Mesenchymal stem cell (in vitro differentiated cells and primary cell): ENCODE measurements around the gene NUBPL.

Experiments used
- DNase-seq: peaks from one replicate; pipeline ENCODE4 v3.0.0-alpha.2; 2013
- H2AFZ ChIP-seq: one replicate; pipeline ENCODE4 v1.6.1; 2013; ENCODE audit warnings: low read depth, mild to moderate bottlenecking, control low read depth, inconsistent platforms, low read length, moderate library complexity
- H2AK5ac ChIP-seq: 2 replicates; pipeline ENCODE4 v1.6.1; 2013; ENCODE audit warnings: low read length, moderate library complexity, mild to moderate bottlenecking, inconsistent platforms; ENCODE audit not compliant: severe bottlenecking
- H2BK120ac ChIP-seq: one replicate; pipeline ENCODE4 v1.6.1; 2013; ENCODE audit warnings: low read depth, mild to moderate bottlenecking, inconsistent platforms, low read length, moderate library complexity
- H2BK12ac ChIP-seq, 2 experiments: one replicate each; pipeline ENCODE4 v1.6.1; 2013; ENCODE audit warnings: inconsistent platforms in 2 of 2, low read length in 2 of 2, mild to moderate bottlenecking in 2 of 2, moderate library complexity in 2 of 2, control low read depth in 1 of 2
- H2BK15ac ChIP-seq: one replicate; pipeline ENCODE4 v1.6.1; 2013; ENCODE audit warnings: mild to moderate bottlenecking, low read depth, inconsistent platforms; ENCODE audit not compliant: poor library complexity, severe bottlenecking
- H2BK5ac ChIP-seq: 2 replicates; pipeline ENCODE4 v1.6.1; 2013; ENCODE audit warnings: low read depth, mild to moderate bottlenecking, low read length, control low read depth, inconsistent platforms; ENCODE audit not compliant: poor library complexity, severe bottlenecking
- H3K14ac ChIP-seq, 2 experiments: one replicate each; pipeline ENCODE4 v1.6.1; 2013; ENCODE audit warnings: inconsistent platforms in 2 of 2, low read length in 2 of 2, control low read depth in 1 of 2, mild to moderate bottlenecking in 1 of 2, moderate library complexity in 1 of 2
- H3K18ac ChIP-seq, 2 experiments: one replicate each; pipeline ENCODE4 v1.6.1; 2013; ENCODE audit warnings: inconsistent platforms in 2 of 2, low read length in 2 of 2, control low read depth in 1 of 2, low read depth in 1 of 2, mild to moderate bottlenecking in 1 of 2
- H3K23ac ChIP-seq, 2 experiments: one replicate each; pipeline ENCODE4 v1.6.1; 2013; ENCODE audit warnings: inconsistent platforms in 2 of 2, low read length in 2 of 2, mild to moderate bottlenecking in 2 of 2, moderate library complexity in 2 of 2, control low read depth in 1 of 2
- H3K27ac ChIP-seq: 2 replicates; pipeline ENCODE4 v1.5.1; 2013; ENCODE audit warnings: mild to moderate bottlenecking, moderate library complexity, low read length, control low read depth, inconsistent platforms; ENCODE audit not compliant: poor library complexity, severe bottlenecking
- H3K27me3 ChIP-seq, 2 experiments: 2 replicates each; pipeline versions ENCODE4 v1.6.1 to v1.7.0; 2013; ENCODE audit warnings: low read length in 2 of 2, mild to moderate bottlenecking in 2 of 2, moderate library complexity in 2 of 2, control low read depth in 1 of 2, inconsistent platforms in 1 of 2; ENCODE audit not compliant: control insufficient read depth in 1 of 2, insufficient read depth in 1 of 2
- H3K36me3 ChIP-seq, 2 experiments: 2 replicates each; pipeline versions ENCODE4 v1.6.1 to v1.7.0; 2013; ENCODE audit warnings: low read length in 2 of 2, control low read depth in 1 of 2, inconsistent platforms in 1 of 2, low read depth in 1 of 2, mild to moderate bottlenecking in 1 of 2; ENCODE audit not compliant: insufficient read depth in 2 of 2, control insufficient read depth in 1 of 2
- H3K4ac ChIP-seq, 2 experiments: one replicate each; pipeline ENCODE4 v1.6.1; 2013; ENCODE audit warnings: inconsistent platforms in 2 of 2, low read length in 2 of 2, mild to moderate bottlenecking in 2 of 2, moderate library complexity in 2 of 2, control low read depth in 1 of 2, low read depth in 1 of 2
- H3K4me1 ChIP-seq: 2 replicates; pipeline ENCODE4 v1.6.1; 2013; ENCODE audit warnings: low read depth, low read length, control low read depth; ENCODE audit not compliant: control insufficient read depth, insufficient read depth
- H3K4me2 ChIP-seq: 2 replicates; pipeline ENCODE4 v1.6.1; 2013; ENCODE audit warnings: low read length, mild to moderate bottlenecking, inconsistent platforms; ENCODE audit not compliant: poor library complexity, severe bottlenecking
- H3K4me3 ChIP-seq, 2 experiments: 2 replicates each; pipeline versions ENCODE4 v1.5.1 to v1.7.0; 2013; ENCODE audit warnings: low read length in 2 of 2, mild to moderate bottlenecking in 2 of 2, control low read depth in 1 of 2, low read depth in 1 of 2; ENCODE audit not compliant: insufficient read depth in 1 of 2
- H3K79me1 ChIP-seq: replicated peaks from 2 replicates; pipeline ENCODE4 v1.6.1; 2013; ENCODE audit warnings: mild to moderate bottlenecking, control low read depth, low read length, inconsistent platforms; ENCODE audit not compliant: poor library complexity, severe bottlenecking
- H3K9ac ChIP-seq: 2 replicates; pipeline ENCODE4 v1.7.0; 2013; ENCODE audit warnings: mild to moderate bottlenecking, low read length, moderate library complexity
- H3K9me3 ChIP-seq: 2 replicates; pipeline ENCODE4 v1.7.0; 2013; ENCODE audit warnings: mild to moderate bottlenecking, low read length; ENCODE audit not compliant: control insufficient read depth
- H4K8ac ChIP-seq: one replicate; pipeline ENCODE4 v1.6.1; 2013; ENCODE audit warnings: inconsistent platforms, mild to moderate bottlenecking, low read length, moderate library complexity
- H4K91ac ChIP-seq: one replicate; pipeline ENCODE4 v1.6.1; 2013; ENCODE audit warnings: mild to moderate bottlenecking, low read length, inconsistent platforms
- WGBS: methylation state at CpG from one replicate; pipeline ENCODE4 v1.1.7; 2013; ENCODE audit warnings: mixed read lengths; 5-methylcytosine and 5-hydroxymethylcytosine counted together

Gene NUBPL

DNA sequence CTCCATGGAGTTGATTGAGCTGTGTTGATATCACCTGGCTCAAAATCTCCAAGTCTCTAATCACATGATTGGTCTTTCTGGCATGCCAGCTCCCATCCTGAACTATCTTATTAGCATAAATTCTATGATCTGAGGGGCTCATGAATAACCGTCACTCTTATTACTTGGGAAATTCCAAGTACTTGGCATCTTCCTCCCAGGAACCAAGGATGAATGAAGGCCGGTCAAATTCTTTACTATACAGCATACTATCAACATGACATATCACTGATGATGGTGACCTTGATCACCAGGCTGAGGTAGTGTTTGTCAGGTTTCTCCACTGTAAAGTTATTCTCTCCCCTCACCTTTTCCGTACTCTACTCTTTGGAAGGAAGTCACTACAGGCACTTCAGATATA lies 16.4 kb upstream of the NUBPL start:
- WGBS: 100% methylated on average over 1 of the region's 3 CpGs

DNA sequence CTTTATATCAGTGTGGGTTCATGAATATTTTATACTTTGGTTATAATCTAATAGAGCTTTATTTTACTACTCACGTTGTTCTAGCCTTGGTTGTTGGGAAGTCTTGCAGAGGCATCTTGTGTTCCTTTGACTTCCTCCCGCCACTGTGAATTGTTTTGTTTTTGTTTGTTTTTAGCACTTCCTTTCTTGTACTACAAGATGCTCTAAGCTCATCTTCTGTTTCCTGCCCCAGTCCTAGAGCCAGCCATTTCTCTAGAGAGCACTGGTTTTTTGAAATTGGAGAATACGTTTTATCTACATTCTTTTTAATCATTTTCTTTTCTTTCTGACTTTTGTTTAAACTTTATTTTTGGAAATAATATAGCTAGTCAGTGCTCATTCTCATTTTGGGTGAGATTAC lies 15.9 kb upstream of the NUBPL start:
- no peaks in the 10 kb centered on the region for H3K79me1 ChIP-seq

More for the DNA sequence above, 16.4 kb upstream of the NUBPL start:
- no peak overlapping the region for H3K9ac ChIP-seq
- H3K23ac ChIP-seq: no peak overlapping the region
- H2BK5ac ChIP-seq: no peak overlapping the region
- H3K14ac ChIP-seq: no peak overlapping the region
- H2AFZ ChIP-seq: no peak overlapping the region
- no peak overlapping the region for H3K27ac ChIP-seq
- no peak overlapping the region for H3K4ac ChIP-seq
- no peak overlapping the region for H3K4me2 ChIP-seq
- no peak overlapping the region for H3K4me3 ChIP-seq
- H3K18ac ChIP-seq: no peak overlapping the region
- no peak overlapping the region for H2AK5ac ChIP-seq
- no peak overlapping the region for H4K8ac ChIP-seq
- no peaks in the 10 kb centered on the region for H3K4me1 ChIP-seq
- H3K9me3 ChIP-seq: no peaks in the 10 kb centered on the region
- H2BK12ac ChIP-seq: no peak overlapping the region
- H4K91ac ChIP-seq: no peak overlapping the region
- H3K36me3 ChIP-seq: no peaks in the 10 kb centered on the region
- peaks cover 0 to 4% of the 10 kb centered on the region in 2 experiments for H3K27me3 ChIP-seq
- H3K79me1 ChIP-seq: no peaks in the 10 kb centered on the region
- H2BK15ac ChIP-seq: no peak overlapping the region
- no peak for DNase-seq
- no peak overlapping the region for H2BK120ac ChIP-seq

DNA sequence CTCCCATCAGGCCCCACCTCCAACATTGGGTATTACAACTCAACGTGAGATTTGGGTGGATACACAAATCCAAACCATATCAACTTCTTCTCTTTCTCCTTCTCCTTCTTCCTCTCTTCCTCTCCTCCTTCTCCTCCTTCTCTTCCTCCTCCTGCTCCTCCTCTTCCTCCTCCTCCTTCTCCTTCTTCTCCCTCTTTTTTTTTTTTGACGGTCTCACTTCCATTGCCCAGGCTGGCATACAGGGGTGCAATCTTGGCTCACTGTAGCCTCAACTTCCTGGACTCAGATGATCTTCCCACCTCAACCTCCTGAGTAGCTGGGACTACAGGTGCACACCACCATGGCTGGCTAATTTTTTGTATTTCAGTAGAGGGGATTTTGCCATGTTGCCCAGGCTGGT lies 11.4 kb upstream of the NUBPL start:
- Histone ChIP-seq H2BK15ac (no peak overlapping the region), H3K14ac (no peak overlapping the region), H3K9ac (no peak overlapping the region), H2AFZ (no peak overlapping the region), H3K4me3 (no peak overlapping the region), H4K91ac (no peak overlapping the region), H3K18ac (no peak overlapping the region), H4K8ac (no peak overlapping the region), H2AK5ac (no peak overlapping the region), H2BK12ac (no peak overlapping the region), H2BK120ac (no peak overlapping the region), H3K27ac (no peak overlapping the region), H3K4me2 (no peak overlapping the region), H3K9me3 (no peaks in the 10 kb centered on the region), H3K27me3 (peaks cover 10 to 13% of the 10 kb centered on the region in 2 experiments), H3K36me3 (no peaks in the 10 kb centered on the region), H3K4me1 (no peaks in the 10 kb centered on the region), H3K79me1 (no peaks in the 10 kb centered on the region), H2BK5ac (no peak overlapping the region), H3K23ac (no peak overlapping the region), H3K4ac (no peak overlapping the region)
- DNase-seq: no peak
- 96% methylated on average over 2 of the region's 2 CpGs for WGBS

More for the DNA sequence above, 15.9 kb upstream of the NUBPL start:
- H3K23ac ChIP-seq: no peak overlapping the region
- H3K4me2 ChIP-seq: no peak overlapping the region
- H3K4me1 ChIP-seq: no peaks in the 10 kb centered on the region
- no peaks in the 10 kb centered on the region for H3K36me3 ChIP-seq
- H3K9ac ChIP-seq: no peak overlapping the region
- H2BK12ac ChIP-seq: no peak overlapping the region
- no peak overlapping the region for H2BK5ac ChIP-seq
- no peak overlapping the region for H2BK15ac ChIP-seq
- no peak overlapping the region for H2AFZ ChIP-seq
- H3K14ac ChIP-seq: no peak overlapping the region
- no peak overlapping the region for H2AK5ac ChIP-seq
- H3K27ac ChIP-seq: no peak overlapping the region
- no peak overlapping the region for H2BK120ac ChIP-seq
- H3K18ac ChIP-seq: no peak overlapping the region
- H3K4ac ChIP-seq: no peak overlapping the region
- peaks cover 0 to 6% of the 10 kb centered on the region in 2 experiments for H3K27me3 ChIP-seq
- no peak overlapping the region for H3K4me3 ChIP-seq
- H4K91ac ChIP-seq: no peak overlapping the region
- H4K8ac ChIP-seq: no peak overlapping the region
- no CpG with 5 or more reads among the region's 3 CpGs for WGBS
- DNase-seq: no peak
- H3K9me3 ChIP-seq: no peaks in the 10 kb centered on the region

DNA sequence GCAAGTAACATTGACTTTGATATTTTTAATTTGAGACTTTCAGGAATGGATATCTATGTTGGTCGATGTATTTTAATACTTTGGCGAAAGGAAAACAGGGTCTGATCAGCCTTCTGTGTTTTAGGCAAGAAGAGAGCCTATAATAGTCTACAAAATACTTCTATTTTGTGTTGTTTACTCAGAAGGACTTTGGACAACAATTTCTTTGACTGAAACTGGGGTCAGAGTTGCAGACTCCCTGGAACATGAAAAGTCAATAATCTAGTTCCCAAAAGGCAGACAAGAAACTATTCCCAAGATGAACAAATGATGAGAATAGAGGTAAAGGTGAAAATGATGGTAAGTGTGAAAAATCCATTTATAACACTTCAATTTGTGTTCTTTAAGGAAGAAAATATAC lies 10.6 kb upstream of the NUBPL start:
- Histone ChIP-seq H3K23ac (no peak overlapping the region), H3K18ac (no peak overlapping the region), H4K8ac (no peak overlapping the region), H3K79me1 (no peaks in the 10 kb centered on the region), H3K4me3 (no peak overlapping the region), H3K14ac (no peak overlapping the region), H3K4me1 (no peaks in the 10 kb centered on the region), H2AFZ (no peak overlapping the region), H3K9ac (no peak overlapping the region), H3K9me3 (no peaks in the 10 kb centered on the region), H2BK120ac (no peak overlapping the region), H3K4me2 (no peak overlapping the region), H3K27me3 (peaks cover 10 to 15% of the 10 kb centered on the region in 2 experiments), H3K27ac (no peak overlapping the region), H2AK5ac (no peak overlapping the region), H3K36me3 (no peaks in the 10 kb centered on the region), H4K91ac (no peak overlapping the region), H2BK12ac (no peak overlapping the region), H2BK5ac (no peak overlapping the region), H3K4ac (no peak overlapping the region), H2BK15ac (no peak overlapping the region)
- 60% methylated on average over 2 of the region's 2 CpGs for WGBS
- DNase-seq: no peak
